K562 (cell line): ENCODE results near the gene ARMC2. TPM values are rescaled to one million over a fixed set of nuclear protein-coding genes. Genes with fewer than 3 reads are reported as not detected.
A peak's percentile ranks its signal among the peaks of the same experiment; 100 is the strongest.

Source experiments
- CC2D1A ChIP-seq: fragments of 450-650 bp; IDR thresholded peaks from 2 replicates; pipeline ENCODE4 v1.6.1; 2017; ENCODE audit warnings: mild to moderate bottlenecking
- CCAR2 ChIP-seq: fragments of 200-400 bp; formaldehyde crosslinking; IDR thresholded peaks from 2 replicates; pipeline ENCODE4 v1.6.1; 2017; ENCODE audit warnings: mild to moderate bottlenecking, low read depth, low read length
- CREBBP ChIP-seq: IDR thresholded peaks from one replicate; pipeline ENCODE4 v1.6.1; 2012; ENCODE audit warnings: low read depth, mild to moderate bottlenecking, control low read depth, inconsistent platforms, low read length
- CREM ChIP-seq: IDR thresholded peaks from 2 replicates; pipeline ENCODE4 v1.6.1; 2014; ENCODE audit warnings: antibody characterized with exemption, low read depth
- ETS2 ChIP-seq: IDR thresholded peaks from 2 replicates; pipeline ENCODE4 v1.6.1; 2016; ENCODE audit warnings: borderline replicate concordance, missing genetic modification characterization, mild to moderate bottlenecking, moderate library complexity, missing compliant biosample characterization; ENCODE audit not compliant: poor library complexity, severe bottlenecking
- MAFG ChIP-seq: fragments of 450-650 bp; conservative IDR thresholded peaks from 2 replicates; pipeline ENCODE4 v1.6.1; 2016; ENCODE audit warnings: missing genetic modification characterization, missing compliant biosample characterization
- PURB ChIP-seq: sonication (generic); formaldehyde crosslinking; IDR thresholded peaks from 2 replicates; pipeline ENCODE4 v1.9.0; 2021; ENCODE audit warnings: low read depth, mild to moderate bottlenecking, missing genetic modification reagents
- PYGO2 ChIP-seq: fragments of 450-650 bp; IDR thresholded peaks from 2 replicates; pipeline ENCODE4 v1.6.1; 2016; ENCODE audit warnings: mild to moderate bottlenecking, missing genetic modification characterization, moderate library complexity, missing compliant biosample characterization
- RAD21 ChIP-seq, 2 experiments: fragments of 250-450 bp in 1 of 2; fragments of 450-650 bp in 1 of 2; sonication (Bioruptor Pico) in 1 of 2; formaldehyde crosslinking in 1 of 2; IDR thresholded peaks in 1 of 2; conservative IDR thresholded peaks in 1 of 2; 2 replicates each; pipeline versions ENCODE4 v1.4.0 to v1.8.0; 2020 to 2022; ENCODE audit warnings: mild to moderate bottlenecking in 2 of 2, moderate library complexity in 1 of 2
- SIX5 ChIP-seq, 2 experiments: IDR thresholded peaks; 2 replicates each; pipeline ENCODE4 v1.6.1; 2011; ENCODE audit warnings: low read length in 2 of 2, borderline replicate concordance in 1 of 2, low read depth in 1 of 2, mild to moderate bottlenecking in 1 of 2, moderate library complexity in 1 of 2; ENCODE audit not compliant: insufficient read depth in 1 of 2
- STAG1 ChIP-seq: sonication (generic); formaldehyde crosslinking; IDR thresholded peaks from 2 replicates; pipeline ENCODE4 v1.5.0; 2020; ENCODE audit warnings: missing genetic modification reagents, borderline replicate concordance
- TFAP4 ChIP-seq: sonication (generic); formaldehyde crosslinking; IDR thresholded peaks from 2 replicates; pipeline ENCODE4 v1.8.0; 2022; ENCODE audit warnings: missing genetic modification reagents, mild to moderate bottlenecking, moderate library complexity, borderline replicate concordance
- TRIM25 ChIP-seq: fragments of 450-650 bp; IDR thresholded peaks from 2 replicates; pipeline ENCODE4 v1.7.0; 2016; ENCODE audit warnings: borderline replicate concordance
- YY1 ChIP-seq, 3 experiments: IDR thresholded peaks; 2 replicates each; pipeline ENCODE4 v1.6.1; 2011; ENCODE audit warnings: low read length in 2 of 3, mild to moderate bottlenecking in 2 of 3, moderate library complexity in 2 of 3, borderline replicate concordance in 1 of 3, control low read depth in 1 of 3, low read depth in 1 of 3; ENCODE audit not compliant: insufficient read depth in 3 of 3, insufficient replicate concordance in 2 of 3, control insufficient read depth in 1 of 3, insufficient read length in 1 of 3; ENCODE audit errors: extremely low read depth in 1 of 3
- ZBED1 ChIP-seq: IDR thresholded peaks from 2 replicates; pipeline ENCODE4 v1.6.1; 2014
- ZBTB49 ChIP-seq: sonication (generic); formaldehyde crosslinking; IDR thresholded peaks from 2 replicates; pipeline ENCODE4 v1.8.0; 2022; ENCODE audit warnings: missing genetic modification reagents, mild to moderate bottlenecking, borderline replicate concordance
- ZNF280A ChIP-seq: fragments of 450-650 bp; IDR thresholded peaks from 2 replicates; pipeline ENCODE4 v1.6.1; 2018; ENCODE audit warnings: mild to moderate bottlenecking, low read depth; ENCODE audit not compliant: partially characterized antibody
- ZNF431 ChIP-seq: sonication (generic); formaldehyde crosslinking; IDR thresholded peaks from 2 replicates; pipeline ENCODE4 v1.8.0; 2022; ENCODE audit warnings: mild to moderate bottlenecking, missing genetic modification reagents
- ZNF57 ChIP-seq: fragments of 450-650 bp; formaldehyde crosslinking; IDR thresholded peaks from 2 replicates; pipeline ENCODE4 v1.4.0; 2020; ENCODE audit warnings: mild to moderate bottlenecking, moderate library complexity
- polyA plus RNA-seq, 8 experiments: library from polyadenylated mRNA; depleted of rRNA in 4 of 8; stranded (reverse) in 5 of 8; unstranded in 3 of 8; fragments of >200 nt; fragmentation: Nextera tagmentation in 2 of 8; fragmentation: Illumina TruSeq in 1 of 8; extraction: Ambion mirVana in 2 of 8; extraction: Trizol in 1 of 8; gene quantifications; 2 replicates each; pipeline versions ENCODE4 v1.2.1 to v1.2.3, GENCODE V29; 2011 to 2014; ENCODE audit warnings: inconsistent platforms in 1 of 8, missing spikeins in 1 of 8
- total RNA-seq, 7 experiments: library from RNA; depleted of rRNA in 6 of 7; stranded (reverse); fragments of >200 nt in 6 of 7; fragmentation: Illumina TruSeq in 2 of 7; extraction: Trizol in 2 of 7; gene quantifications; 2 replicates each; pipeline versions ENCODE4 v1.2.1 to v1.2.3, GENCODE V29; 2011 to 2021; ENCODE audit warnings: low replicate concordance in 1 of 7

ARMC2 gene
- total and polyA plus RNA-seq, 9 of the 15 experiments (the other 6 are each of a cell fraction or from before 2014, with no cell fraction given), result 0.14 to 3.0 (median 0.82) TPM

GRCh38 chr6:108835218-108835850 lies 12.9 kb upstream of the ARMC2 start (continued):
- TF ChIP-seq TFAP4 (CRISPR knock-in tag), result peak; percentile 25; the same call in 1 of the 2 replicates
- TF ChIP-seq ZNF431, result no peak
- TF ChIP-seq ZBTB49 (CRISPR knock-in tag), result no peak
- TF ChIP-seq TRIM25, result no peak
- no peak for TF ChIP-seq ZNF57 (CRISPR knock-in tag)
- peak; percentile 88 for TF ChIP-seq STAG1
- peak; percentile 50 for TF ChIP-seq CC2D1A
- no peak for TF ChIP-seq CCAR2
- peak; percentile 76 to 87 for TF ChIP-seq RAD21 (CRISPR knock-in tag; conservative IDR thresholded peaks at IDR 0.05 in 1 of 2, IDR thresholded peaks at IDR 0.05 in 1 of 2)
- TF ChIP-seq ETS2 (tag), result no peak
- TF ChIP-seq YY1 (IDR thresholded peaks at IDR 0.05; ENCODE audit: borderline replicate concordance in 1 of 3, control insufficient read depth in 1 of 3, extremely low read depth in 1 of 3, insufficient read depth in 3 of 3, insufficient read length in 1 of 3, insufficient replicate concordance in 2 of 3, low read depth in 1 of 3, low read length in 2 of 3), result peak in 2 of 3 experiments; percentile 65 to 73
- TF ChIP-seq ZNF280A, result no peak
- no peak for TF ChIP-seq PURB (CRISPR knock-in tag)
- no peak for TF ChIP-seq ZBED1
- no peak for TF ChIP-seq PYGO2 (tag)
- TF ChIP-seq CREBBP, result no peak
- no peak for TF ChIP-seq SIX5 (IDR thresholded peaks at IDR 0.05; ENCODE audit: borderline replicate concordance in 1 of 2, insufficient read depth in 1 of 2, low read depth in 1 of 2, low read length in 2 of 2)
- TF ChIP-seq CREM, result no peak
- peak; percentile 88 for TF ChIP-seq MAFG (tag)
